ENCODE data around the gene SLC7A5. TPM values are rescaled to one million over a fixed set of nuclear protein-coding genes. Genes with fewer than 3 reads are reported as not detected.

SLC7A5 gene
- polyA plus RNA-seq, 1 donor from 2014 or later, result 3.9 TPM

- TF ChIP-seq, protein P1, sequence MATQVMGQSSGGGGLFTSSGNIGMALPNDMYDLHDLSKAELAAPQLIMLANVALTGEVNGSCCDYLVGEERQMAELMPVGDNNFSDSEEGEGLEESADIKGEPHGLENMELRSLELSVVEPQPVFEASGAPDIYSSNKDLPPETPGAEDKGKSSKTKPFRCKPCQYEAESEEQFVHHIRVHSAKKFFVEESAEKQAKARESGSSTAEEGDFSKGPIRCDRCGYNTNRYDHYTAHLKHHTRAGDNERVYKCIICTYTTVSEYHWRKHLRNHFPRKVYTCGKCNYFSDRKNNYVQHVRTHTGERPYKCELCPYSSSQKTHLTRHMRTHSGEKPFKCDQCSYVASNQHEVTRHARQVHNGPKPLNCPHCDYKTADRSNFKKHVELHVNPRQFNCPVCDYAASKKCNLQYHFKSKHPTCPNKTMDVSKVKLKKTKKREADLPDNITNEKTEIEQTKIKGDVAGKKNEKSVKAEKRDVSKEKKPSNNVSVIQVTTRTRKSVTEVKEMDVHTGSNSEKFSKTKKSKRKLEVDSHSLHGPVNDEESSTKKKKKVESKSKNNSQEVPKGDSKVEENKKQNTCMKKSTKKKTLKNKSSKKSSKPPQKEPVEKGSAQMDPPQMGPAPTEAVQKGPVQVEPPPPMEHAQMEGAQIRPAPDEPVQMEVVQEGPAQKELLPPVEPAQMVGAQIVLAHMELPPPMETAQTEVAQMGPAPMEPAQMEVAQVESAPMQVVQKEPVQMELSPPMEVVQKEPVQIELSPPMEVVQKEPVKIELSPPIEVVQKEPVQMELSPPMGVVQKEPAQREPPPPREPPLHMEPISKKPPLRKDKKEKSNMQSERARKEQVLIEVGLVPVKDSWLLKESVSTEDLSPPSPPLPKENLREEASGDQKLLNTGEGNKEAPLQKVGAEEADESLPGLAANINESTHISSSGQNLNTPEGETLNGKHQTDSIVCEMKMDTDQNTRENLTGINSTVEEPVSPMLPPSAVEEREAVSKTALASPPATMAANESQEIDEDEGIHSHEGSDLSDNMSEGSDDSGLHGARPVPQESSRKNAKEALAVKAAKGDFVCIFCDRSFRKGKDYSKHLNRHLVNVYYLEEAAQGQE (IDR thresholded peaks at IDR 0.05; ENCODE audit: borderline replicate concordance), result no peak
These were observed 32.3 kb downstream of the SLC7A5 start (continued) for GRCh38 chr16:87836844-87837581.

DNA sequence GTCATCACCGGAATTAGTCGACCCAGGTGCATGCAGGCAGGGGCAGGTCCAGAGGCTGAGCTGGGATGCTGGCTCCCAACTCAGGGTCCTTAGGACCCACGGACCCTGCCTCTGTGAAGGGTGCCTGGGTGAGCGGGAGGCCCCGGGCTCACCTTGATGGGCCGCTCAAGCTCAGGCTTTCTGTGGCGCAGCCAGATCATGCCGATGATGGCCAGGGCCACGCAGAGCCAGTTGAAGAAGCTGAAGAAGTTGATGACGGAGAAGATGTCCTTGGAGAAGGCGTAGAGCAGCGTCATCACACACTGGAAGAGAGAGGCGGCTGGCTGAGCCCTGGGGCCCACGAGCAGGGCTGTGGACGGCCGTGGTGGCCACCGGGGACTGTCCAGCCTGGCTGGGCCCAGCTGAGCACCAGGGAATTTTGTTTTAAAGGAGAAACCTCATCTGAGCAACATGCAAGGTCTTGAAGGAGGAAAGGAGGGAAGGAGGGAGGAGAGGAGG, 32.9 kb downstream of the SLC7A5 start:
- H3K27ac ChIP-seq (ENCODE audit: low read length), result no peak overlapping the region
- H3K9me2 ChIP-seq (ENCODE audit: insufficient read depth, low read length), result no peaks in the 10 kb centered on the region
- H3K4me3 ChIP-seq (ENCODE audit: low read length), result no peak overlapping the region
- H3K9ac ChIP-seq (ENCODE audit: low read length), result no peak overlapping the region
- H3K4me2 ChIP-seq (ENCODE audit: low read length), result no peak overlapping the region
- TF ChIP-seq EZH2 (IDR thresholded peaks at IDR 0.05; ENCODE audit: borderline replicate concordance, insufficient read depth, low read length, poor library complexity, severe bottlenecking), result no peak
- no peak for TF ChIP-seq RAD21 (conservative IDR thresholded peaks at IDR 0.05)
- TF ChIP-seq EP300 (conservative IDR thresholded peaks at IDR 0.05; ENCODE audit: poor library complexity, severe bottlenecking), result no peak
- no peak for TF ChIP-seq MXI1 (conservative IDR thresholded peaks at IDR 0.05; ENCODE audit: poor library complexity, severe bottlenecking)
- no peak for TF ChIP-seq POLR2AphosphoS5 (IDR thresholded peaks at IDR 0.05)
- TF ChIP-seq, protein P1 (IDR thresholded peaks at IDR 0.05; ENCODE audit: borderline replicate concordance), result no peak
- TF ChIP-seq TAF1 (IDR thresholded peaks at IDR 0.05; ENCODE audit: low read depth), result no peak
- TF ChIP-seq, protein P2, sequence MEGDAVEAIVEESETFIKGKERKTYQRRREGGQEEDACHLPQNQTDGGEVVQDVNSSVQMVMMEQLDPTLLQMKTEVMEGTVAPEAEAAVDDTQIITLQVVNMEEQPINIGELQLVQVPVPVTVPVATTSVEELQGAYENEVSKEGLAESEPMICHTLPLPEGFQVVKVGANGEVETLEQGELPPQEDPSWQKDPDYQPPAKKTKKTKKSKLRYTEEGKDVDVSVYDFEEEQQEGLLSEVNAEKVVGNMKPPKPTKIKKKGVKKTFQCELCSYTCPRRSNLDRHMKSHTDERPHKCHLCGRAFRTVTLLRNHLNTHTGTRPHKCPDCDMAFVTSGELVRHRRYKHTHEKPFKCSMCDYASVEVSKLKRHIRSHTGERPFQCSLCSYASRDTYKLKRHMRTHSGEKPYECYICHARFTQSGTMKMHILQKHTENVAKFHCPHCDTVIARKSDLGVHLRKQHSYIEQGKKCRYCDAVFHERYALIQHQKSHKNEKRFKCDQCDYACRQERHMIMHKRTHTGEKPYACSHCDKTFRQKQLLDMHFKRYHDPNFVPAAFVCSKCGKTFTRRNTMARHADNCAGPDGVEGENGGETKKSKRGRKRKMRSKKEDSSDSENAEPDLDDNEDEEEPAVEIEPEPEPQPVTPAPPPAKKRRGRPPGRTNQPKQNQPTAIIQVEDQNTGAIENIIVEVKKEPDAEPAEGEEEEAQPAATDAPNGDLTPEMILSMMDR (IDR thresholded peaks at IDR 0.05; ENCODE audit: poor library complexity, severe bottlenecking), result no peak
- H2AFZ ChIP-seq (ENCODE audit: low read depth, low read length), result no peak overlapping the region
- no peaks in the 10 kb centered on the region for H4K20me1 ChIP-seq (ENCODE audit: insufficient read depth)
- H3K36me3 ChIP-seq (ENCODE audit: insufficient read depth, low read length), result no peaks in the 10 kb centered on the region
- H3F3A ChIP-seq (ENCODE audit: insufficient read depth, low read length, poor library complexity, severe bottlenecking), result no peaks in the 10 kb centered on the region
- H3K9me3 ChIP-seq (ENCODE audit: low read length), result no peaks in the 10 kb centered on the region
- no peaks in the 10 kb centered on the region for H3K79me2 ChIP-seq (replicated peaks; ENCODE audit: insufficient read depth, low read length)
- H3K27me3 ChIP-seq (ENCODE audit: insufficient read depth, low read depth, low read length), result no peaks in the 10 kb centered on the region

All from neural cell (in vitro differentiated cells).